Measurements from ENCODE around the gene ENSA.
"Not testable (repeated sequence)": the region's sequence is repeated elsewhere in the genome, so short reads cannot be mapped to it uniquely, and the experiment has no call there.

ENSA gene

GRCh38 chr1:150579945-150580642 lies 49.3 kb downstream of the ENSA start:
- DNase-seq = no peak

GRCh38 chr1:150579110-150579944 lies 50.1 kb downstream of the ENSA start, which contains the start of gene MCL1:
Gene MCL1, minus strand, starts transcription at chr1:150579610. Its CDS starts 80 bp downstream, at chr1:150579530.
- DNase-seq = peak; percentile 99

- DNase-seq = peak; percentile 87
These were observed 50.9 kb downstream of the ENSA start for GRCh38 chr1:150578272-150579109.

- DNase-seq = peak; percentile 52
These were observed 51.7 kb downstream of the ENSA start for GRCh38 chr1:150577557-150578271.

- DNase-seq = no peak
These were observed 52.4 kb downstream of the ENSA start for GRCh38 chr1:150576794-150577556.

GRCh38 chr1:150576367-150576711 lies 53.1 kb downstream of the ENSA start:
- DNase-seq = no peak

- peak; percentile 56 for DNase-seq
These were observed 53.7 kb downstream of the ENSA start for GRCh38 chr1:150575518-150576366.

GRCh38 chr1:150575072-150575489 lies 54.3 kb downstream of the ENSA start:
- DNase-seq = no peak

GRCh38 chr1:150574260-150575071 lies 54.9 kb downstream of the ENSA start:
- peak; percentile 22 for DNase-seq

- DNase-seq = not testable (repeated sequence)
These were observed 55.8 kb downstream of the ENSA start for GRCh38 chr1:150573648-150574071.

- DNase-seq = no peak
These were observed 56.3 kb downstream of the ENSA start for GRCh38 chr1:150572918-150573647.

Data from NCI-H69 (cell line).